HL-60/S4 treated with phorbol 12-myristate 13-acetate at 8.2 ng/mL for 4 days and 3 days (cell line): ENCODE results near the gene C17orf100.
"Not testable (repeated sequence)": the region's sequence is repeated elsewhere in the genome, so short reads cannot be mapped to it uniquely, and the experiment has no call there.

Experiments
- in situ Hi-C: fragments of 300-500 bp; cut with MboI; formaldehyde crosslinking; loops from 2 replicates; pipeline ENCODE4 v1.15.0; 2022; ENCODE audit warnings: low sequenced_read_pairs

C17orf100 gene

GRCh38 chr17:6684881-6685767, 33.6 kb downstream of the C17orf100 start:
- in situ Hi-C loops = no loop called here

- in situ Hi-C loops = no loop called here
Observed at GRCh38 chr17:6686026-6686425, 34.5 kb downstream of the C17orf100 start.

GRCh38 chr17:6688944-6689343, 37.4 kb downstream of the C17orf100 start:
- in situ Hi-C loops = no loop called here

- in situ Hi-C loops = no loop called here
Observed at GRCh38 chr17:6690641-6691040, 39.1 kb downstream of the C17orf100 start.

GRCh38 chr17:6691546-6691945, 40.0 kb downstream of the C17orf100 start:
- in situ Hi-C loops = no loop called here

GRCh38 chr17:6691958-6692357, 40.4 kb downstream of the C17orf100 start:
- in situ Hi-C loops = not testable (repeated sequence)

GRCh38 chr17:6695051-6695450, 43.5 kb downstream of the C17orf100 start:
- in situ Hi-C loops = no loop called here

- in situ Hi-C loops = no loop called here
Observed at GRCh38 chr17:6695565-6695964, 44.0 kb downstream of the C17orf100 start.

GRCh38 chr17:6696906-6697305, 45.3 kb downstream of the C17orf100 start:
- in situ Hi-C loops = no loop called here

GRCh38 chr17:6698004-6698403, 46.4 kb downstream of the C17orf100 start:
- in situ Hi-C loops = no loop called here

- in situ Hi-C loops = no loop called here
Observed at GRCh38 chr17:6699997-6700947, 48.7 kb downstream of the C17orf100 start.

- in situ Hi-C loops = no loop called here
Observed at GRCh38 chr17:6700948-6701307, 49.4 kb downstream of the C17orf100 start.

GRCh38 chr17:6701719-6702118, 50.2 kb downstream of the C17orf100 start:
- in situ Hi-C loops = no loop called here

GRCh38 chr17:6702567-6703215, 51.1 kb downstream of the C17orf100 start:
- in situ Hi-C loops = no loop called here
